ENCODE data around the gene PRPF40B.
A peak's percentile ranks its signal among the peaks of the same experiment; 100 is the strongest.

Gene PRPF40B

GRCh38 chr12:49689785-49690184 is 66.4 kb downstream of the PRPF40B start:
- DNase-seq, result peak; percentile 90

- DNase-seq, result no peak
Observed at GRCh38 chr12:49692851-49693250, 69.5 kb downstream of the PRPF40B start.

- no peak for DNase-seq
Observed at GRCh38 chr12:49693931-49694444, 70.6 kb downstream of the PRPF40B start.

Data from NCI-H82 (cell line).